ENCODE measurements around the gene PAQR6.
A peak's percentile ranks its signal among the peaks of the same experiment; 100 is the strongest.

The PAQR6 gene

GRCh38 chr1:156193488-156194299 is 54.2 kb downstream of the PAQR6 start, which contains the start of gene SLC25A44:
Gene SLC25A44 (plus strand): TSS chr1:156194104. CDS start chr1:156199848, 5,744 bp downstream.
- peak; percentile 98 to 99 for DNase-seq

Measured in NCI-H524 (cell line).